Tibial nerve (tissue), 4 donors: ENCODE measurements around the gene HSPB9.

ENCODE experiments used
- EP300 ChIP-seq, 2 donors: sonication (generic); formaldehyde crosslinking; IDR thresholded peaks; one replicate each; pipeline ENCODE4 v1.6.1; 2017; ENCODE audit warnings: antibody characterized with exemption in 2 of 2, mild to moderate bottlenecking in 1 of 2
- POLR2A ChIP-seq, 2 donors: fragments of 450-650 bp; IDR thresholded peaks; one replicate each; pipeline ENCODE4 v1.6.1; 2017; ENCODE audit warnings: antibody characterized with exemption in 2 of 2, mild to moderate bottlenecking in 2 of 2, moderate library complexity in 2 of 2
- TF ChIP-seq, protein P1 (sequence below), 5 experiments: fragments of 200-600 bp in 3 of 5; fragments of 450-650 bp in 2 of 5; sonication (generic) in 3 of 5; IDR thresholded peaks; one replicate each; pipeline ENCODE4 v1.5.1; 2016 to 2019; ENCODE audit warnings: antibody characterized with exemption in 5 of 5, mild to moderate bottlenecking in 3 of 5, moderate library complexity in 2 of 5

GRCh38 chr17:42138749-42139492, 16.3 kb downstream of the HSPB9 start:
- TF ChIP-seq, protein P1, sequence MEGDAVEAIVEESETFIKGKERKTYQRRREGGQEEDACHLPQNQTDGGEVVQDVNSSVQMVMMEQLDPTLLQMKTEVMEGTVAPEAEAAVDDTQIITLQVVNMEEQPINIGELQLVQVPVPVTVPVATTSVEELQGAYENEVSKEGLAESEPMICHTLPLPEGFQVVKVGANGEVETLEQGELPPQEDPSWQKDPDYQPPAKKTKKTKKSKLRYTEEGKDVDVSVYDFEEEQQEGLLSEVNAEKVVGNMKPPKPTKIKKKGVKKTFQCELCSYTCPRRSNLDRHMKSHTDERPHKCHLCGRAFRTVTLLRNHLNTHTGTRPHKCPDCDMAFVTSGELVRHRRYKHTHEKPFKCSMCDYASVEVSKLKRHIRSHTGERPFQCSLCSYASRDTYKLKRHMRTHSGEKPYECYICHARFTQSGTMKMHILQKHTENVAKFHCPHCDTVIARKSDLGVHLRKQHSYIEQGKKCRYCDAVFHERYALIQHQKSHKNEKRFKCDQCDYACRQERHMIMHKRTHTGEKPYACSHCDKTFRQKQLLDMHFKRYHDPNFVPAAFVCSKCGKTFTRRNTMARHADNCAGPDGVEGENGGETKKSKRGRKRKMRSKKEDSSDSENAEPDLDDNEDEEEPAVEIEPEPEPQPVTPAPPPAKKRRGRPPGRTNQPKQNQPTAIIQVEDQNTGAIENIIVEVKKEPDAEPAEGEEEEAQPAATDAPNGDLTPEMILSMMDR (IDR thresholded peaks at IDR 0.05) = no peak
- TF ChIP-seq EP300 (IDR thresholded peaks at IDR 0.05) = no peak
- no peak for TF ChIP-seq POLR2A (IDR thresholded peaks at IDR 0.05)
